SK-N-MC (cell line): ENCODE data around the gene PRMT7.

Source experiments
- DNase-seq: peaks from one replicate; pipeline ENCODE4 v3.0.0-alpha.2; 2011; ENCODE audit warnings: low read depth, low spot score
- H3K27ac ChIP-seq: fragments of 200-600 bp; sonication (generic); 2 replicates; pipeline ENCODE4 v1.5.1; 2016; ENCODE audit warnings: mixed run types
- H3K36me3 ChIP-seq: fragments of 200-600 bp; sonication (generic); 2 replicates; pipeline ENCODE4 v1.6.1; 2017; ENCODE audit warnings: antibody characterized with exemption, low read length, mixed read lengths; ENCODE audit not compliant: insufficient read depth
- H3K4me3 ChIP-seq: fragments of 200-600 bp; sonication (generic); 2 replicates; pipeline ENCODE4 v1.5.1; 2016
- H3K9ac ChIP-seq: fragments of 200-600 bp; sonication (generic); 2 replicates; pipeline ENCODE4 v1.8.0; 2017; ENCODE audit warnings: mixed run types, mixed read lengths; ENCODE audit not compliant: insufficient read length
- H3K9me3 ChIP-seq: fragments of 200-600 bp; sonication (generic); 2 replicates; pipeline ENCODE4 v1.6.1; 2017; ENCODE audit warnings: low read depth, mild to moderate bottlenecking, antibody characterized with exemption, low read length, moderate library complexity, mixed read lengths
- EZH2 ChIP-seq: fragments of 200-600 bp; sonication (generic); IDR thresholded peaks from one replicate; pipeline ENCODE4 v1.6.1; 2017; ENCODE audit warnings: antibody characterized with exemption
- FOXP2 ChIP-seq: optimal IDR thresholded peaks from 2 replicates; pipeline ENCODE3; 2011; ENCODE audit warnings: mild to moderate bottlenecking, moderate library complexity; ENCODE audit not compliant: insufficient read depth; ENCODE audit errors: extremely low read length, control extremely low read depth
- POLR2AphosphoS5 ChIP-seq: IDR thresholded peaks from 2 replicates; pipeline ENCODE4 v1.6.1; 2012; ENCODE audit warnings: mild to moderate bottlenecking, low read depth, low read length, borderline replicate concordance

Gene PRMT7

DNA sequence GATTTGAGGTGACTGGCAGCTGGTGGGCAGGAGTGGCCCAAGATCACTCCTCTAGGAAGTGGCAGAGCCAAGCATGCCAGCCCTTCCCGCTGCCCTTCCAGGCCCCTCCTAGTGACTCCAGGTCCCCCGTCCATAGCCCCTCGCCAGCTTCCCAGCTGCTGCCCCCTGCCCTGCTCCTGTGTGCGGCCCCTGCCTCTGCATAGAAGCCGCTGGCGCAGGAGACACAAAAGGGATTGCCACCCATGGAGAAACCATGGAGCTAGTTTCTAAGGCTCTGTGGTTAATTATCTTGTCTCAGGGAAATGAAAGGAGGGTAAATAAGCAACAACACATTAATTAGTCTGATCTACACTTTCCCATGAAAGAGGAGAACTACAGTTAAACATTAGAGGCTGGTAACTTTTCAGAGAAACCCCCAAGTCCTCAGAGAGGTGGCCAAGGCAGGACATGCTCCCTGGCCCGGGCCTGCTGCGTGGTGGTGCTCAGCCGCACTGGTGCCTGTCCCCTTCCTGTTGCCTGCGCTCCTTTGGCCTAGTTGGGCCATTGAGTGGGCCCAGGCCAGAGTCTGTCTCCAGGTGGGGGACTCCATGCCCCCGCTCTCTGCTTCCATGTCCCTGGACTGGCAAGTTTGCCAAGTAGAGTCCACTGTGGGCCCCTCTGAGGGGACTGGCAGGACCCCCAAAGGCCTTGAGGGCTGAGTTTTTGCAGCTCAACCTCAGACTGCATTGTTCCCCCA, 65.2 kb downstream of the PRMT7 start:
- Histone ChIP-seq H3K9me3 (no peaks in the 10 kb centered on the region), H3K36me3 (no peaks in the 10 kb centered on the region), H3K27ac (no peak overlapping the region), H3K4me3 (no peak overlapping the region), H3K9ac (no peak overlapping the region)
- no peak for DNase-seq
- no peak for TF ChIP-seq FOXP2

DNA sequence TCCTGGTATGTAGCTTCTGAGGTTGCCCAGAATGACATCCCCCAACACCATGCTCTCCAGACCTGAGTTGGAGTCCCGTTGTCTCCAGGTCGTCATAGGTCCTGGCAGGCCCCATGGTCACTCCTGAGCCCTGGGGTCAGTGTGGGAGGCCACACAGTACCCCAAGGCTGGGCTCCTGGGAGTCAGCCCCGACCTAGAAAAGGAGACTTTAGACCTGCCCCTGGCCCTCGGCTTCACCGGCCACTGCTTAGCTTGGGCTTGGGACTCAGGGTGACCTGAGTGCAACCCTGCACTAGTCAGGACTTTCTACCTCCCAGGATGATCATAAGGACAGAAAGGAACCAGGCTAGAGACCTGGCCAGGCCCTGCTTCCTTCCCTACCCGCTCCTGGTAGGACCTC, 65.8 kb downstream of the PRMT7 start:
- TF ChIP-seq EZH2 (no peak), FOXP2 (no peak), POLR2AphosphoS5 (no peak)
- H3K4me3 ChIP-seq = no peak overlapping the region
- H3K9me3 ChIP-seq = no peaks in the 10 kb centered on the region
- no peak overlapping the region for H3K9ac ChIP-seq
- DNase-seq = no peak
- H3K36me3 ChIP-seq = no peaks in the 10 kb centered on the region
- no peak overlapping the region for H3K27ac ChIP-seq

DNA sequence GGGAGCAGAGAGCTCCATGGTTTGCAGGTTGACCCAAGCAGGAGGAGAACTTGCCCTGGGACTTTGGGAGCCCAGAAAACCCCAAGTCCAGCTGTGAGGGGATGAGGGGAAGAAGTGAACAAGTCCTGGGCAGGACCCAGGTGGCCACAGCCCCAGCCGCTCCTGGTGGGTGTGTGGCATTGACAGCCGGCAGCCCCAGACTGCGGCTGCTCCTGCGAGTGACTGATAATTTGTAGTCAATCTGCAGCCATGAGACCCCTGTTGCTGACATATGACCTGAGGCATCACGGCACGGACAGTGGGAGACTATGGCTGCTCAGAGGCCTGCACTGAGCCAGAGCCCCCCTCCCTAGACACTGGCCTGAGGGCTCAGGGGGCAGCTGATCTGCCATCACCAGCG, 66.4 kb downstream of the PRMT7 start:
- no peak overlapping the region for H3K9ac ChIP-seq

DNA sequence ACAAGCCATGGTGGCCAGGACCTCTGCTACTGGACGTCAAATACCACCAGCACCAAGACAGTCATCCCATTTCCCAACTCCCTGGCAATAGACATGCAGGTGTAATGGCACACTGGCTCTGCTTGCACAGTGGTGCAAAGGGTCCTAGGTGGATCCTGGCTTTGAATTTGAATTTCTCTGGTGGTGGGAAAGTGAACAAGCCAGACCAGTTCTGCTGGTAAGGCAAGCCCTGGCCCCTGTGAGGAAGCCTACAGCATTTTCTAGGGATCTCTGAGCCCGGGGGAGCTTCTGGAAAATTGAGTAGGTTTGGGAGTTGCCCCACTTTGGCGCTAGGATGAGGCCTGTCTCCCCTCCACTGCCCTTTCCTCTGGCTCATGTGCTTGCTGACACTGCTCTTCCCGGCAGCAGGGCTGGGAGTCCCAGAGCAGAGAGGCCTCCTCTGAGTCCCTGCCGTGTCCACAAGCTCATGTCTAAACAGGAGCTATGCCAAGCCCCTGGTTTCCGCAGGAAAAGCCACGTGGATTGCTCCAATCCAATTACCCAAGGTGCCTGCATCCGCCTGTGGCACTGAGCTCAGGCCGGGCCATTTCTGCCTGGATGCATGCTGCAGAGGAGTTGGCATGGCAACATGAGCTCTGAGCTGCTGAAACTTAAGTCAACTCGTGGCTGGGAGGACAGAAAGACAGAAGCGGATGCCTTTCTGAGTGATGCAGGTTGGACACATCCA, 67.0 kb downstream of the PRMT7 start:
- TF ChIP-seq POLR2AphosphoS5 (no peak), FOXP2 (no peak), EZH2 (no peak)
- Histone ChIP-seq H3K4me3 (no peak overlapping the region), H3K27ac (no peak overlapping the region), H3K9ac (no peak overlapping the region), H3K36me3 (no peaks in the 10 kb centered on the region), H3K9me3 (no peaks in the 10 kb centered on the region)
- DNase-seq = no peak

More for the DNA sequence above, 66.4 kb downstream of the PRMT7 start:
- no peak for DNase-seq
- Histone ChIP-seq H3K4me3 (no peak overlapping the region), H3K27ac (no peak overlapping the region), H3K9me3 (no peaks in the 10 kb centered on the region), H3K36me3 (no peaks in the 10 kb centered on the region)
- TF ChIP-seq FOXP2 (no peak), EZH2 (no peak), POLR2AphosphoS5 (no peak)

DNA sequence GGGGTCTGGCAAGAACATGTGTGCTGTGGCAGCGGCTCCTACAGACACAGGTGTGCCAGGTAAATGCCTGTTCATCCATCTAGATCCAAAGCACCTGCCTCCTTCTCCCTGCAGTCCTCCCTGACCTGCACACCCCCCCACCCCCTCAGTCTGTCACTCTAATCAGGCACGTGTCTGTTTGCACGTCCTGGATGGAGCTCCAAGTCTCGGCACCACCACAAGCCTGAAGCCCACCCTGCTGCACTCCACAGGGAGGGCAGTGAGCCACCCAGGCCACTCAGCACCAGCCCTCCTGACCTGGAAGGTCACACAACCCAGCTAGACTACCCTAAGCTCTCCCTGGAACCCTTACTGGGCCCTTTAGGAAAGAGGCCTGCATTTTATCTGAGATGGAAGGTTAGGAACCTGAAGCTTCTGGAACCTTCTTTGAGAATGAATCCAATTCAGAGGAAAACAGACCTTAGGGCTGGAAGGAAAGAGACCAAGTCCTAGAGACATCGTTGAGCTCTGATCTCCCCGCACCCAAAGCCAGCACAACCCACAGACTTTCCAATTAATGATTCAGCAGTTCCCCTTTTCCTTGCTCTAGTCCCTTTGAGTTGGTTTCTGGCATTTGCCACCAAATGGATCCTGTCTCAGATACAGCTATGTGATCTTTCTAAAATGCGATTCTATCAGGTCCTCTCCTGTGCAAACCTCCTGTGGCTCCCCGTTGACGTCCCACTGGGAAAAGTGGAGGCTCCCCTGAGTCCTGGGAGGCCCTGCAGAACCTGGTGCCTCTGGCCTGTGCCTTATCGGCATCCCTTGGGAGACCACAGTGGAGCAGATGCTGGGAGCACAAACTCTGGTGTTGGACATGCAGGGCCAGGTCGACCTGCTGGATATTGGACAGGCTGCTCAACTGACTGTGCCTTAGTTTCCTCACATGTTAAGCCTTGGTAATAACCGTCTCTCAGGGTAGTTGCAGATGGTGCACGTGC, 67.9 kb downstream of the PRMT7 start:
- no peak overlapping the region for H3K4me3 ChIP-seq
- no peak for DNase-seq
- H3K36me3 ChIP-seq = no peaks in the 10 kb centered on the region
- no peaks in the 10 kb centered on the region for H3K9me3 ChIP-seq
- H3K9ac ChIP-seq = no peak overlapping the region
- TF ChIP-seq POLR2AphosphoS5 (no peak), FOXP2 (no peak), EZH2 (no peak)
- H3K27ac ChIP-seq = no peak overlapping the region

DNA sequence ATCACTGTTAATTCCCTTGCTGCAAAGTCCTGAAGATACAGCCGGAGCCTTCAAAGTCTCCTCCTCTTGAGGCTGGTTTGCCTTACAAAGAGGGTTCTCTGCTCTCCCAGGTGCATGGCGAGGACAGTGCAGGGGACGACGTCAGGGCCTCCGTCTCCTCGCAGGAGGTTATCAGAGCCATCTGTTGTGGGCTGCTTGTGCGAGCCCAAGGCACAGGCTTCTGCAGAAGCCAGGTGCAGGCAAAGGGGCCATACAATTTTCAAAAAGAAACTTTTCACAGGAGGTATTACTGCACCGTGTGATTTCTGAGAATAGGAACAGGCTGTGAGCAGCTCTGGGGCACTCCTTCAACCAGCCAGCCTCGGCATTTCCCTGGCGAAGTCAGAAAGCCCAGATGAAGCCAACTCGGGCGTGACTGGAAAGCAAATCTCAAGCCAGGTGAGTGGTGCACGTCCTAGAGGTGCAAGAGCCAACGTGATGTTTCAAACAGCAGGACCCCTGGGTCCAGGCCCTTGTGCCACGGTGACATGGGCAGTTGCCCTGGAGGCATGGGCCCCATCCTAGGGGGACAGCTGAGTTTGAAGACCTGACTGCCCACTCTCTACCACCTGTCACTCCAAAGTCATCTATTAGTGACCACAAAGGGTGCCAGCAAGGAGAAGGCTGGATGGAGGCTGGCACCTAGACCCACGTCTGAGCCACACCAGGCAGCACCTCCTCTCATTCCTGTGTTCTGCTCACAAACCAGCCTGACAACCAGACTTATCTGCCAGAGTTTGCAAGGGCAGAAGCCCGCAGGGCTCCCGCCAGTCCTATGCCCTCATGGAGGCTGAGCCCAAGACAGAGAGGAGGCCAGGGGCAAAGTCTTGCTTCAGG, 68.9 kb downstream of the PRMT7 start:
- DNase-seq = no peak
- Histone ChIP-seq H3K27ac (no peak overlapping the region), H3K9ac (no peak overlapping the region), H3K4me3 (no peak overlapping the region), H3K9me3 (no peaks in the 10 kb centered on the region), H3K36me3 (no peaks in the 10 kb centered on the region)
- TF ChIP-seq FOXP2 = no peak
- TF ChIP-seq EZH2 = no peak
- no peak for TF ChIP-seq POLR2AphosphoS5

DNA sequence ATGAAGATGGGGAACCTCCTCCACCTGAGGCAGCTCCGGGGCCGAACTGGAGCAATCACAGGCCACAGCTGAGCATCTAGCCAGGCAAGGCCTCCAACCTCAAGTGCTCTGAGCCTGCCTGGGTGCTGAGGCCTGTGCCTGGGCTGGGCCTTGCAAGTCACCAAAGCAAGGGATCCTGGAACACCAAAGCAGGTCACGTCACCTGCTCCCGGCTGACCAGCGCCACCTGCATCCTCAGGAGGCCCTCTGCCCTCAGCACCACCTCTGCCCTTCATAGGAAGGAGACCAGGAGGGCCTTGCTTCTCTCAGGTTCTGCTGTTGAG, 69.5 kb downstream of the PRMT7 start:
- DNase-seq = no peak
- TF ChIP-seq POLR2AphosphoS5 (no peak), EZH2 (no peak), FOXP2 (no peak)
- Histone ChIP-seq H3K9ac (no peak overlapping the region), H3K27ac (no peak overlapping the region), H3K4me3 (no peak overlapping the region), H3K9me3 (no peaks in the 10 kb centered on the region), H3K36me3 (no peaks in the 10 kb centered on the region)
